Small intestine (tissue), 7 donors: ENCODE measurements around the gene PCK1. TPM values are rescaled to one million over a fixed set of nuclear protein-coding genes. Genes with fewer than 3 reads are reported as not detected.
A peak's percentile ranks its signal among the peaks of the same experiment; 100 is the strongest.

Source experiments
- DNase-seq, 2 donors: peaks; one replicate each; pipeline versions ENCODE4 v3.0.0 to v3.0.0-alpha.2; 2013
- FAIRE-seq: peaks from 2 replicates; lab custom pipeline; 2012; peaks lifted over from hg19 to GRCh38; lab: Jason Lieb, UNC
- H3K27ac ChIP-seq, 3 donors: one replicate each; pipeline ENCODE4 v1.5.1; 2013; ENCODE audit warnings: low read length in 2 of 3, mild to moderate bottlenecking in 2 of 3, control low read depth in 1 of 3, inconsistent platforms in 1 of 3, low read depth in 1 of 3, moderate library complexity in 1 of 3
- H3K27me3 ChIP-seq, 3 donors: one replicate each; pipeline ENCODE4 v1.6.1; 2013; ENCODE audit warnings: low read length in 3 of 3, inconsistent platforms in 1 of 3; ENCODE audit not compliant: control insufficient read depth in 3 of 3, insufficient read depth in 3 of 3
- H3K36me3 ChIP-seq, 3 donors: one replicate each; pipeline ENCODE4 v1.6.1; 2013; ENCODE audit warnings: low read length in 3 of 3, inconsistent platforms in 1 of 3, low read depth in 1 of 3, mild to moderate bottlenecking in 1 of 3, moderate library complexity in 1 of 3; ENCODE audit not compliant: control insufficient read depth in 3 of 3, insufficient read depth in 2 of 3
- H3K4me1 ChIP-seq, 3 donors: one replicate each; pipeline ENCODE4 v1.6.1; 2013; ENCODE audit warnings: low read length in 2 of 3, inconsistent platforms in 1 of 3, low read depth in 1 of 3, mild to moderate bottlenecking in 1 of 3, moderate library complexity in 1 of 3; ENCODE audit not compliant: control insufficient read depth in 3 of 3, insufficient read depth in 2 of 3
- H3K4me3 ChIP-seq, 3 donors: one replicate each; pipeline ENCODE4 v1.5.1; 2013; ENCODE audit warnings: low read length in 3 of 3, control low read depth in 1 of 3, inconsistent platforms in 1 of 3, low read depth in 1 of 3, mild to moderate bottlenecking in 1 of 3, moderate library complexity in 1 of 3
- H3K9me3 ChIP-seq, 2 donors: one replicate each; pipeline ENCODE4 v1.6.1; 2013; ENCODE audit warnings: low read depth in 1 of 2, low read length in 1 of 2; ENCODE audit not compliant: control insufficient read depth in 2 of 2, insufficient read depth in 1 of 2
- WGBS, 3 donors: extraction: QIAGEN DNeasy Blood & Tissue Kit; methylation state at CpG; one replicate each; pipeline ENCODE4 v1.1.7; 2013; 5-methylcytosine and 5-hydroxymethylcytosine counted together
- polyA plus RNA-seq, 4 donors: library from polyadenylated mRNA; stranded (reverse) in 3 of 4; unstranded in 1 of 4; fragments of 200-250 nt in 3 of 4; fragments of 120-200 nt in 1 of 4; gene quantifications; one replicate each; pipeline versions ENCODE4 v1.2.1 to v1.2.3, GENCODE V29; 2013
- donor health status: healthy with polysubstance abuse.
- donor health status: control.
- donor health status: control.
- donor health status: Bipolar disorder and iron deficiency.
- donor health status: healthy.

PCK1 gene
- polyA plus RNA-seq, 4 donors, result 5.5 to 439 (median 97.2) TPM

DNA sequence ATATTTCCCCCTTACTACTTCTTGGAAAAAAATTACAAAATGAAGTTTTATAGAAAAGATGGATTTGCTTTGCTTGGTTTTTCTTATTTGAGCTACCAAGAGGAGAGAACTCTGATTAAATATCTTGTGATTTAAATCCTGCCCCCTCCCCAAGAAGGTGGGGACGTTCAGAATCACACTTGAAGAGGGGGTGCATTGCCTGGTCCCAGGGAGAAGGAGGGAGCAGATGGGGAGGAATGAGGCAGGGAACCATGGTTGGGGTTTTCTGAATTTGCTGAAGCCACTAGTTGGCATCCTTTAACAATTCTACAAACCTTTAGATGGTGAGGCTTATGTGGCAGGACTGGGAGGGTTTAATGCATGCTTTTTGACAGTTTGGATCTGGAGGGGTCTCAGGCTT lies 5.5 kb downstream of the PCK1 start:
- H3K9me3 ChIP-seq, result peaks cover 0 to 29% of the 10 kb centered on the region in 2 donors
- whole genome bisulfite sequencing, 3 donors, result 18 to 25% (median 22%) methylated on average over 1 of the region's 1 CpG
- FAIRE-seq (no peak), DNase-seq (no peak)
- H3K27me3 ChIP-seq, result no peaks in the 10 kb centered on the region
- H3K4me3 ChIP-seq, result no peak overlapping the region
- H3K36me3 ChIP-seq, result peaks cover 0 to 35% (median 29%) of the 10 kb centered on the region in 3 donors
- H3K27ac ChIP-seq, result peak overlapping the region in 1 of 3 donors; percentile 7
- H3K4me1 ChIP-seq, result peaks cover 0 to 28% (median 0%) of the 10 kb centered on the region in 3 donors

DNA sequence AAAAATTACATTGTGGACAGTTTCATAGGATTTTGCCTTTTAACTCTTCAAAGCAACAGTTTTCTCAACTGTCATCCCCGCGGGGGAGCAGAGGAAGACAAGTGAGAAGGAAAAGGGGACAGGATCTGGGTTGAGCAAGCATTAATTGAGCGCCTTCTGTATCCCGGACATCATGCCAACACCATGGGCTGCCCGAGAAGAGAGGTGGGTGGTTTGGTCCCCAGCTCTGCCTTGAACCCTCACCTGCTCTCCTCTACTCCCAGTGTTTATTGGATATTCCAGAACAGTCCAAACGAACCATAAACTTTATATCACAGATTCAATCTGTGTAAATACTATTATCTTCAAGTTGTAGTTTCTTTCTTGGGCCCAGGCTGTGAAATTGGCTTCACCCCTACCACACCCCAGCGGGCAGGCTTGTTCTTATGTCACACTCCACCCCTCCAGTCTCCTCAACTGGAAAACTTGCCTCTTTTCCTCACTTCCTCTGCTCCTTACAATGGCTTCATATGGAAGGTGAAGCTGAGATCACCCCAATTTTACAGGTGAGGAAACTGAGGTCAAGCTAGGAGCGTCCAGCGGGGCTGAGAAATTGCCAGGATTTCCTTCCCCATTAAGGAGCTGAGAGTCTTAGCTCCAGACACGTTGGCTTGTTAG lies 6.0 kb downstream of the PCK1 start:
- Histone ChIP-seq H3K27ac (peak overlapping the region in 2 of 3 donors; percentile 32 to 37), H3K27me3 (no peaks in the 10 kb centered on the region), H3K4me1 (peaks cover 0 to 30% (median 0%) of the 10 kb centered on the region in 3 donors), H3K36me3 (peaks cover 0 to 32% (median 25%) of the 10 kb centered on the region in 3 donors), H3K4me3 (no peak overlapping the region), H3K9me3 (peaks cover 0 to 24% of the 10 kb centered on the region in 2 donors)
- no peak for DNase-seq
- 65 to 72% (median 67%) methylated on average over 10 of the region's 10 CpGs for WGBS, 3 donors
- FAIRE-seq, result no peak

DNA sequence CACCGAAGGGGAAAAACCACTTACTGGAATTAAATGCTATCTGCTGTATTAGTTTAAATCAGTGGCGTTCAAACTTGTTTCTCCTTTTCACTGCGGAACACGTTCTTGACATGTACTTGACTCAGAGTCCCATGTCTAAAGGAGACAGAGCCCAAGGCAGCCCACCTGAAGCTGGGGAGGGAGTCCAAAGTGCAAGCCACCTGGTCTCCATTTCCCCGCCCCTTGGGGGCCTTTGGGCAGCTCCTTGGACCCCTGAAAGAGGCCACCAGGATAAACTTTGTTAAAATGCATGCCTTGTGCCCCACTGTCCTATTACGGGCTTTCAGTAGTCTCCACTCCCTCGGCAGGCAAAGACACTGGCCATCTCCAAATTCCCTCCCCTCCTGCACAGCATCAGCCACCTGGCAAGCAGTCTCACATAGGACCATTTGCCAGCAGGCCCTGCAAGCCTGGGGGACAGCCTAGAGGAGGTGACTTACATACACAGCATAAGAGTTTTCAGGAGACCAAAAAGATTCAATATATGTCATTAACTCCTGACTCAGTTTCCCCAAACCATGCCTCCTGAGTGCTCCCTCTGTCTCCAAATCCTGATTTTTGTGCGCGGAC lies 6.7 kb downstream of the PCK1 start:
- Histone ChIP-seq H3K36me3 (peaks cover 0 to 27% (median 22%) of the 10 kb centered on the region in 3 donors), H3K4me3 (no peak overlapping the region), H3K27ac (peak overlapping the region in 2 of 3 donors; percentile 32 to 37), H3K4me1 (peaks cover 0 to 36% (median 0%) of the 10 kb centered on the region in 3 donors), H3K9me3 (peaks cover 0 to 17% of the 10 kb centered on the region in 2 donors), H3K27me3 (no peaks in the 10 kb centered on the region)
- WGBS, 3 donors, result 75 to 81% (median 76%) methylated on average over 9 of the region's 9 CpGs
- FAIRE-seq (no peak), DNase-seq (peak in 1 of 2 donors; percentile 62)

DNA sequence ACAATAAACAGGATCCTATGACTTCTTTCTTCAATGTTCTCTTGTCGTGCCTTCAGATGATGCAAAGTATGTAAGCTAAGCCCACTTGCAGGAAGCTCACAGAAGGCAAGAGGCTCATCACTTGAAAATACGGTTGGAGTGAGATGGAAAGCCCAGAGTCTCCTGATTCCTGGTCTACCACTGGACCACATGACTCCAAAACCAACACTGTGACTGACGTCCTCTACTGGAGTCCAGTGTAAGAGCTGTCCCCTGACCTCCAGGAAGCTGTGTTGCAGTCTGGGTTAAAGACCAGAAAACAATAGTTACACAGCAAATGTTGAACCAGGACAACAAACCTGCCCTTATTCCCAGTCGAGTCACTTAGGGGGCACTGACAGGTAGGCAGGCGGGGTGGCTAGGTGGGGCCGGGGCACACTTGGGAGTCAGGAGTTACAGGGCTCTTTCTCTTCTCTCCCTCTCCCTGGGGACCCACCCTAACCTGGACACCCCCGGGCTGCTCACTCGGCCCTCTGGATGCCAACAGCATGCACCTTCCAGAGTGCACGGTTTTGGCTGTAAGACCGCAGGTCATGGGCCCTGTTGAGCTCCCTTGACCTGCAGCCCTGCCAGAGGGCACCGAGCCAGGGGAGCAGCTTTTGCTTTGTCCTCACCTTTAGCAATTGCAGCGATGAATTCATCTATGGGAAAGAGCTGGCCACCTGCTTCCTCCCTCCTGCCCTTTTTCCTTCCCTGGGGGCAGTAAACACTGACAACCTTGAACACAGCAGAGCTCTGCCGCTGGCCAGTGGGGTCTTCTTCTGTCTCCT lies 7.4 kb downstream of the PCK1 start:
- Histone ChIP-seq H3K36me3 (peaks cover 0 to 20% (median 18%) of the 10 kb centered on the region in 3 donors), H3K27ac (peak overlapping the region in 1 of 3 donors; percentile 41), H3K27me3 (no peaks in the 10 kb centered on the region), H3K9me3 (peaks cover 0 to 10% of the 10 kb centered on the region in 2 donors), H3K4me1 (peaks cover 0 to 36% (median 0%) of the 10 kb centered on the region in 3 donors), H3K4me3 (no peak overlapping the region)
- DNase-seq (no peak), FAIRE-seq (no peak)
- 56 to 72% (median 66%) methylated on average over 13 of the region's 13 CpGs for WGBS, 3 donors

DNA sequence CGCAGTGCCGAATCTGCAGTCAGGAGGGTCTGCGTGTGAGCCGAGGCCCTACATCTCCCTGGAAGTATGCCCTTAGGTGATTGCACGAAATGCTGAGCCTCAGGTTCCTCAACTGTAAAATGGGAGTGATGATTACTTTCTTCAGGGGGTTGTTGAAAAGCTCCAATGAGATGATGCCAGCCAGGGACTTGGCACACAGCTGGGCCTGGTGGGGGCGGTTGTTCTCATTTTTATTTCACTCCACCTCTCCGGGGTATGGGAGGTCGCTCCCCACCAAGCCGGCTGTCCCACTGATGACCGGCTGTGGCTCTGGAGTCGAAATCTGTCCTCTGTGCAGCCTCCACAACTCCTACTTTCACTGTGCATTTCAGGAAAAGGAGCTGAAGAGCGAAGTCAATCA lies 8.1 kb downstream of the PCK1 start:
- H3K4me3 ChIP-seq, result no peak overlapping the region
- peaks cover 0 to 16% (median 14%) of the 10 kb centered on the region in 3 donors for H3K36me3 ChIP-seq
- H3K27ac ChIP-seq, result peak overlapping the region in 1 of 3 donors; percentile 41
- H3K4me1 ChIP-seq, result peaks cover 0 to 40% (median 3%) of the 10 kb centered on the region in 3 donors
- FAIRE-seq (no peak), DNase-seq (no peak)
- 88 to 94% (median 91%) methylated on average over 12 of the region's 12 CpGs for WGBS, 3 donors
- no peaks in the 10 kb centered on the region for H3K27me3 ChIP-seq
- H3K9me3 ChIP-seq, result peaks cover 0 to 6% of the 10 kb centered on the region in 2 donors

DNA sequence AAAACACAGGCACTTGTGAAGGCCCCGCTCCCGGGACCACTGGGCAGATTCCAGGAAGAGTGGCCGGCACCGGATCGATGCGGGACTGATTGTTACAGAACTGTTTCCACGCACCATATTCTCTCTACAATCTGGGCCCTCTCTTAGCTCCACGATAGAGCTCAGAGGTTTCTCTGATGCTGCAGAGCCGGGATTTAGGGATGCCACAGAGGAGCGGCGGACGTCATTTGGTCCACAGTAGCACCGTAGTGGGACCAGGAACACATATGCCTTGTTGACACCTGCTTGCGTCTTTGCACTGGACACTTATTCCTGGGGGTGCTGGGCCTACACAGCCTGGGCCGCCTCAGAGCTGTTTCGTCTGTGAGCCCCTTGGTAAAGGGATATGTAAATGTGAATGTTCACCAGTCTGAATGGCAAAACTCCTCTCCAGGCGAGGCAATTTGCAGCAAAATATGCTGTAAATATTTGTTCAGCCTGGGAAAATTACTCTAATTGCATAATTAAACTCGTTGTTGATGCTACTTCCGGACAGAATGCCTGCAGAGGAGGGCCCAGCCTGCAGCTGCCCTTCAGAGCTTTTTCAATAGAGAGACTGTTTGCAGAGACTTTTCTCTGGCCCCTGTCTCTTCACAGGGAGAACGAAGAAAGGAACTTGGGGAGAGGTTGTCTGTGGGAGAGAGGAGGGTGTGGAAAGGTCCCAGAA lies 9.4 kb downstream of the PCK1 start:
- Histone ChIP-seq H3K4me1 (peaks cover 0 to 41% (median 3%) of the 10 kb centered on the region in 3 donors), H3K9me3 (no peaks in the 10 kb centered on the region), H3K27me3 (no peaks in the 10 kb centered on the region), H3K4me3 (no peak overlapping the region), H3K36me3 (peaks cover 0 to 5% (median 3%) of the 10 kb centered on the region in 3 donors), H3K27ac (no peak overlapping the region)
- DNase-seq (no peak), FAIRE-seq (no peak)
- 69 to 71% (median 71%) methylated on average over 20 of the region's 20 CpGs for WGBS, 3 donors

DNA sequence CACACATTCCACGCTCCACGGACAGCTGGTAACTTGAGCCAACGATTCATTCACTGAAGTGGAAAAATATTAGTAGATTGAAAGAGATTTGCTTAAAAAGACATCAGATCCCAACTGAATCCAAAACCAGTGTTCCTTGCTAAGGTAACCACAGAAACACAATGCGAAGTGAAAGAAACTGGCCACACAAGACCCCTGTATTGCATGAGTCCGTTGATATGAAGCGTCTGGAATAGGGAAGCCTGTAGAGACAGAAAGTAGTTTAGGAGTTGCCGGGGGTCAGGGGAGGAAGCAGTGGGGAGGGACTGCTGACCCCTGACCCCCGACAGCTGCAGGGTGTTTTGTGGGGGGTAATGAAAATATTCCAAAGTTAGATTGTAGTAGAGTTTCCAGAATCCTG lies 10.0 kb downstream of the PCK1 start:
- Histone ChIP-seq H3K4me1 (peaks cover 0 to 41% (median 3%) of the 10 kb centered on the region in 3 donors), H3K27me3 (no peaks in the 10 kb centered on the region), H3K36me3 (peaks cover 0 to 2% (median 0%) of the 10 kb centered on the region in 3 donors), H3K9me3 (peaks cover 0 to 6% of the 10 kb centered on the region in 2 donors), H3K27ac (no peak overlapping the region), H3K4me3 (no peak overlapping the region)
- 74 to 83% (median 82%) methylated on average over 8 of the region's 8 CpGs for WGBS, 3 donors
- DNase-seq, result no peak
- FAIRE-seq, result no peak
